Loucy (cell line): ENCODE measurements around the gene PORCN.

Experiments used
- CTCF ChIP-seq: fragments of 200-600 bp; sonication (generic); conservative IDR thresholded peaks from 2 replicates; pipeline ENCODE4 v1.5.1; 2014; ENCODE audit warnings: mild to moderate bottlenecking, antibody characterized with exemption, low read length
- EZH2phosphoT487 ChIP-seq: fragments of 200-600 bp; IDR thresholded peaks from 2 replicates; pipeline ENCODE4 v1.6.1; 2018; ENCODE audit warnings: antibody characterized with exemption, mild to moderate bottlenecking, moderate library complexity, borderline replicate concordance

GRCh38 chrX:48560056-48560455 is 51.3 kb downstream of the PORCN start:
- no peak for TF ChIP-seq CTCF
- TF ChIP-seq EZH2phosphoT487: no peak
